Ectodermal cell (in vitro differentiated cells): ENCODE results near the gene SORCS2.

Source experiments
- H3K27ac ChIP-seq: 2 replicates; pipeline ENCODE4 v1.7.0; 2013; ENCODE audit warnings: mild to moderate bottlenecking, low read depth, low read length; ENCODE audit not compliant: insufficient read depth, poor library complexity, severe bottlenecking
- H3K27me3 ChIP-seq: 2 replicates; pipeline ENCODE4 v1.7.0; 2013; ENCODE audit warnings: mild to moderate bottlenecking, low read length; ENCODE audit not compliant: insufficient read depth, control insufficient read depth, poor library complexity, severe bottlenecking
- H3K36me3 ChIP-seq: one replicate; pipeline ENCODE4 v1.7.0; 2013; ENCODE audit warnings: low read length; ENCODE audit not compliant: control insufficient read depth, insufficient read depth
- H3K4me1 ChIP-seq: one replicate; pipeline ENCODE4 v1.7.0; 2013; ENCODE audit warnings: low read length; ENCODE audit not compliant: control insufficient read depth, insufficient read depth
- H3K4me3 ChIP-seq: 2 replicates; pipeline ENCODE4 v1.7.0; 2013; ENCODE audit warnings: low read depth, low read length, control low read depth; ENCODE audit not compliant: insufficient read depth
- H3K9me3 ChIP-seq: 2 replicates; pipeline ENCODE4 v1.7.0; 2013; ENCODE audit warnings: mild to moderate bottlenecking, low read length, moderate library complexity; ENCODE audit not compliant: control insufficient read depth
- WGBS, 2 experiments: methylation state at CpG; one replicate each; pipeline ENCODE4 v1.1.7; 2013; ENCODE audit warnings: missing lambda C conversion rate in 2 of 2; 5-methylcytosine and 5-hydroxymethylcytosine counted together

The SORCS2 gene

DNA sequence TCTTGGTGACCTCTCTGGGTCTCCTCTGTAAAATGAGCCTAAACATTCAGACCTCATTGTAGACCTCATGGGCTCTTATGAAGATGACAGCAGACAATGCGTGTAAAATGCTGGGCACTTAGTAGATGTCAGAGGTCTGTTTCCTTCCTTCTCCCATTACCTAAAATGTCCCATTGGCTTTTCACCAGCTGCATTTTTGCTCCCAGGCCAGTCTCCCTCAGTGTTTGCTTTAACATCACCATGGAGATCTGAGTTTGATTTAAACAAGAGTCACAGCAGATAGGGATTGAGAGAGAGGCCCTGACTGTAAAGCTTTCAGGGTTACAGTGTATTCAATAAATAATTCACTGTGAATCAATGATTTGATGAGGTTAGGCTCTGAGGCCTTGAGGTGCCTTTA is 218.1 kb downstream of the SORCS2 start:
- Histone ChIP-seq H3K4me1 (peaks cover 11% of the 10 kb centered on the region), H3K27ac (no peak overlapping the region)

DNA sequence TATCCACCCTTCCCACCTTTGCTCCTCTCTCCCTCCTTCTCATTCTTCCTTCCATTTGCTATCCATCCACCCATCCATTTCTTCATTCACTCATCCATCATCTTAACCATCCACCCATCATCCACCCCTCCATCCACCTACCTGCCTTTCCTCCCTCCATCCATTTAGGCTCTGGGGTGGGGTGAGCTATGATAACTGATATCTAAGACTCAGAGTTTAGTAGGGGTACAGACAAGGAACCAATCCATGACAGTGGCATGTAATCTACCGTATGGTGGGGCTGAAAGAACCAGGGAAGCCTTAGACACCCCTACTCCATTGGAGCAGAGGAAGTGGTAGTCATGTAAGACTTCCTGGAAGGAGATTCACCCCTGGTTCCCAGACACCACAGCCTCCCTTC is 219.2 kb downstream of the SORCS2 start:
- H3K27ac ChIP-seq, result no peak overlapping the region
- 88 to 94% methylated on average over 1 of the region's 1 CpG for WGBS, 2 experiments
- H3K36me3 ChIP-seq, result no peaks in the 10 kb centered on the region
- no peaks in the 10 kb centered on the region for H3K9me3 ChIP-seq
- peaks cover 11% of the 10 kb centered on the region for H3K4me1 ChIP-seq
- no peaks in the 10 kb centered on the region for H3K27me3 ChIP-seq
- no peak overlapping the region for H3K4me3 ChIP-seq

More for the DNA sequence above, 218.1 kb downstream of the SORCS2 start:
- Histone ChIP-seq H3K9me3 (no peaks in the 10 kb centered on the region), H3K36me3 (no peaks in the 10 kb centered on the region), H3K4me3 (no peak overlapping the region), H3K27me3 (no peaks in the 10 kb centered on the region)
- 89 to 93% methylated on average over 1 of the region's 1 CpG for WGBS, 2 experiments

DNA sequence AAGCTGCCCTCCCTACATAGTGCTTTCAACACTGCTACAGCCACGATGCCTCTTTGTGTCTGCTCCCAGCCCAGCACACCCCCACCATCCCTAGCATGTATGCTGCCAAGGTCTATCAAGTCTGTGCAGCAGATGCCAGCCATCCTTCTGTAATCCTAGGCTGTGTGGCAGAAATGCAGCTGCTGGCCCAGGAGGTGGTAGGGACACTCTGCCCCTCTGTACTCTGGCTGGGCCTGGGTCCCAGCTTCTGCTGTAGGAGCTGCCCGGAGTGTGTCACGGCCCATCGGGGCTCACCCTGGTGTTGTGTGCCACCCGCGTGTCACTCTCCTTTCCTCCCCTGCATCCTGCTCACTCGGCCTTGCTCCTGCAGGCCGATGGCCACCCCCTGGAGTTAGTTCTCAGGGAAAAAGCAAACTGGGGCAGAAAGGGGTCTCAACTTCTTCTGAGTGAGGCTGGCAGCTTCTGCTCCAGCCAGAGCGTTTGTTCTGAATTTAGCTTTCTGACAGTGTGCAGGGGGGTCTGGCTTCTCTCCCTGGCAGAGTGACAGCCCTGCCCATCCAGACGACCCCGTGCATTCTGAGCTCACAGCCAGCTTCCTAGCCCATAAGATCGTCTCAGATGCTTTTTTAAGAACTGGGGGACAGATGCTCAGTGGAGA is 219.7 kb downstream of the SORCS2 start:
- H3K27ac ChIP-seq, result no peak overlapping the region
- H3K4me3 ChIP-seq, result no peak overlapping the region
- 72 to 81% methylated on average over 12 of the region's 12 CpGs for WGBS, 2 experiments
- H3K36me3 ChIP-seq, result no peaks in the 10 kb centered on the region
- H3K27me3 ChIP-seq, result no peaks in the 10 kb centered on the region
- no peaks in the 10 kb centered on the region for H3K9me3 ChIP-seq
- peaks cover 11% of the 10 kb centered on the region for H3K4me1 ChIP-seq

DNA sequence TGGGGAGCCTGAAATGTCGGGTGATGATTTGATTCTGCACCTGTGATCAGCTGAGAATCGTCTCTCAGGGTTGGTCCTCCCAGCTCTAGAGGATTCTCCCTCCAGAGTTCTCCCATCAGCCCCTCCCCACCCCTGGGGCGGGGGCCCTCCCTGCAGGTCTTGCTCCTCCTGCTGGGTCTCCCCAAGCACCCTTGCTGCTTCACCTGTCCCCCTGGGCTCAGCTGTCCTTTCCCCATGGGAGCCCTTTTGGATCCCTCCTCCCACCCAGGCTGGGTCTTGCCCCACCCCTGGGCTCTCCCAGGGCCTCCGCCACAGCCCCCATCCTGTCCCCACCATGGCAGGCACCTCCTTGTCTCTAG is 220.2 kb downstream of the SORCS2 start:
- Histone ChIP-seq H3K9me3 (no peaks in the 10 kb centered on the region), H3K36me3 (no peaks in the 10 kb centered on the region), H3K4me3 (no peak overlapping the region), H3K27me3 (no peaks in the 10 kb centered on the region), H3K27ac (no peak overlapping the region), H3K4me1 (peaks cover 11% of the 10 kb centered on the region)
- 87 to 90% methylated on average over 4 of the region's 4 CpGs for WGBS, 2 experiments

GRCh38 chr4:7414046-7414445 is 221.7 kb downstream of the SORCS2 start:
- 61 to 67% methylated on average over 9 of the region's 9 CpGs for WGBS, 2 experiments
- Histone ChIP-seq H3K27me3 (no peaks in the 10 kb centered on the region), H3K36me3 (no peaks in the 10 kb centered on the region), H3K9me3 (no peaks in the 10 kb centered on the region), H3K4me3 (no peak overlapping the region), H3K4me1 (peaks cover 11% of the 10 kb centered on the region), H3K27ac (no peak overlapping the region)

- no peak overlapping the region for H3K27ac ChIP-seq
- no peaks in the 10 kb centered on the region for H3K36me3 ChIP-seq
- H3K9me3 ChIP-seq, result no peaks in the 10 kb centered on the region
- H3K27me3 ChIP-seq, result no peaks in the 10 kb centered on the region
- peaks cover 11% of the 10 kb centered on the region for H3K4me1 ChIP-seq
- WGBS, 2 experiments, result 26 to 27% methylated on average over 10 to 12 of the region's 12 CpGs
- no peak overlapping the region for H3K4me3 ChIP-seq
Measured at GRCh38 chr4:7414736-7415510, 222.6 kb downstream of the SORCS2 start.

DNA sequence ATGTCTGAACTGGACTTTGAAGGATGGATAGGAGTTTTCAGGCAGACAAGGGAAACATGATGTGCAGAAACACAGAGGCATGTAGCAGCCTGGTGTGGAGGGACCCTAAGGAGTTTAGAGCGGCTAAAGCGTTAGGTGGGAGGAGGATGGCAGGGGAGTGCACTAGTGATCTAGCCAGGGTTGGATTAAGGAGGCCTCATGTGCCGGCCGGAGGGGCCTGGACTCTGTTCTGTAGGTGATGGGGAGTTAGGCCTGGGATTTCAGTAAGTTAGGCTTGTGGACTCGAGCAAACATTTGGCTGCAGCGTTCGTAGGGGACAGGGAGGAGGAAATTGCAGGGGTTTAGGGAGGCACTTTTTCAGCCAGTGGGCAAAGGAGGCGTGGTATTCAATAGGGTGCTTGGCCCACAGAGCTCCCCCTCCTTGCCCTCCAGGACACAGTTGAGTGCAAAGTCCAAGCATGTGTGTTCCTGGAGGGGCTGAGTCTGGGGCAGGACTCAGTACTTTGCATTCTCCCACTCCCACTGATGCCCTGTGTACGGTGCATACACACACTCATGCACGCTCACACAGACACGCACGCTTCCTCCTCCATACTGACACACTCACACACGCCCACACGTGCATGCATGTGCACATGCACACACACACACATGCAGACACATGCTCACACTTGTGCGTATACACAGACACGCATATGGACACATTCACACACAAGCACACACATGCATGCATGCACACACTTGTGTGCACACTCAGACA is 223.8 kb downstream of the SORCS2 start:
- Histone ChIP-seq H3K4me3 (no peak overlapping the region), H3K4me1 (peaks cover 11% of the 10 kb centered on the region), H3K9me3 (no peaks in the 10 kb centered on the region), H3K36me3 (no peaks in the 10 kb centered on the region), H3K27me3 (no peaks in the 10 kb centered on the region), H3K27ac (no peak overlapping the region)
- WGBS, 2 experiments, result 84% methylated on average over 16 of the region's 16 CpGs

- WGBS, 2 experiments, result 93% methylated on average over 14 of the region's 14 CpGs
- H3K27ac ChIP-seq, result no peak overlapping the region
- no peaks in the 10 kb centered on the region for H3K27me3 ChIP-seq
- no peak overlapping the region for H3K4me3 ChIP-seq
- no peaks in the 10 kb centered on the region for H3K9me3 ChIP-seq
- no peaks in the 10 kb centered on the region for H3K36me3 ChIP-seq
- H3K4me1 ChIP-seq, result peaks cover 11% of the 10 kb centered on the region
Measured at GRCh38 chr4:7416745-7417432, 224.6 kb downstream of the SORCS2 start.

- no peaks in the 10 kb centered on the region for H3K27me3 ChIP-seq
- H3K9me3 ChIP-seq, result no peaks in the 10 kb centered on the region
- H3K36me3 ChIP-seq, result no peaks in the 10 kb centered on the region
- peaks cover 11% of the 10 kb centered on the region for H3K4me1 ChIP-seq
- 91 to 93% methylated on average over 9 of the region's 9 CpGs for WGBS, 2 experiments
- no peak overlapping the region for H3K4me3 ChIP-seq
- H3K27ac ChIP-seq, result no peak overlapping the region
Measured at GRCh38 chr4:7417639-7418038, 225.3 kb downstream of the SORCS2 start.
